ENCODE data around the gene BDKRB1.

GRCh38 chr14:96217376-96217913, 38.6 kb upstream of the BDKRB1 start:
- TF ChIP-seq CTCF (IDR thresholded peaks at IDR 0.05; ENCODE audit: borderline replicate concordance, extremely low read depth, low read length, poor library complexity, severe bottlenecking) (no peak), EZH2 (IDR thresholded peaks at IDR 0.05; ENCODE audit: borderline replicate concordance, low read depth, low read length, severe bottlenecking) (no peak)
